ENCODE results near the gene ADCY5.

- TF ChIP-seq CTCF (conservative IDR thresholded peaks at IDR 0.05) (no peak), EZH2 (IDR thresholded peaks at IDR 0.05; ENCODE audit: low read depth) (no peak)
These were observed 104.5 kb downstream of the ADCY5 start for GRCh38 chr3:123344175-123344906.
